ENCODE measurements around the gene POLR2M.

The POLR2M gene

DNA sequence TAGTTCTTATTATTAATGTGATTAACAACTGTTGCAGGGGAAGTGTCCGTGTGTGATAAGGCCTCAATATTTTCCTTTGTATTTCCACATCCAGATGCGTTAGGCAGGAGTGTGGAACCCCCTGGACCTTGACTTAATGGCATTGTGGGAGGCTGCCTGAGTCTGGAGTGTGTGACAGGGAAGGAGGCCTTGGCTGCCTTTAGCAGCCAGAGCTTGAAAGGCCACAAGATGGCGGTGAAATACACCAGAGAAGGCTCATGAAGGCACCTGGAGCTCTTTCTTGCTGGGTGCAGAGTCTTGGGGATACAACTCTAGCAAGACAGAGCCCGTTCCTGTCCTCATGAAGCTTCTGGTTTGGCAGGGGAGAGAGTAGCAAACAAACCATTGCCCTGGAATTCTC is 36.9 kb downstream of the POLR2M start:
- DNase-seq, result no peak

DNA sequence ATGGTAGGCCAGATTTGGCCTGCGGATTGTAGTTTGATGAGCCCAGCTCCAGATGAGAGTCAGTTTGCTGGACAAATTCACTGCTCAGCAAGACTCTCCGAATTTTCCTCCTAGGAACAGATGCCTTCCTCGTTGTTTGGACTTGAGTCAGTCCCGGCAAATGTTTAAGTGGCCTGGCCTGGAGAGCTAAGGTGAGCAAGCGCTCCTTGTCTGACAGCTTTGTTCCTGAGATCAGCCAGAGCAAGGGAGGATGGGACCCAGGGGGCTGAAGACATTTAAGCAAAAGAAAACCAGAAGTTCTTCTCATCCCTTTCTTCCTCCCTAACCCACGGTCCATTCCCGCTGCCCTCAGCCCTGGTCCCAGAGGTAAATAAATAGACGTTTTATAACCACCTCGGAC is 40.3 kb downstream of the POLR2M start:
- no peak for DNase-seq

DNA sequence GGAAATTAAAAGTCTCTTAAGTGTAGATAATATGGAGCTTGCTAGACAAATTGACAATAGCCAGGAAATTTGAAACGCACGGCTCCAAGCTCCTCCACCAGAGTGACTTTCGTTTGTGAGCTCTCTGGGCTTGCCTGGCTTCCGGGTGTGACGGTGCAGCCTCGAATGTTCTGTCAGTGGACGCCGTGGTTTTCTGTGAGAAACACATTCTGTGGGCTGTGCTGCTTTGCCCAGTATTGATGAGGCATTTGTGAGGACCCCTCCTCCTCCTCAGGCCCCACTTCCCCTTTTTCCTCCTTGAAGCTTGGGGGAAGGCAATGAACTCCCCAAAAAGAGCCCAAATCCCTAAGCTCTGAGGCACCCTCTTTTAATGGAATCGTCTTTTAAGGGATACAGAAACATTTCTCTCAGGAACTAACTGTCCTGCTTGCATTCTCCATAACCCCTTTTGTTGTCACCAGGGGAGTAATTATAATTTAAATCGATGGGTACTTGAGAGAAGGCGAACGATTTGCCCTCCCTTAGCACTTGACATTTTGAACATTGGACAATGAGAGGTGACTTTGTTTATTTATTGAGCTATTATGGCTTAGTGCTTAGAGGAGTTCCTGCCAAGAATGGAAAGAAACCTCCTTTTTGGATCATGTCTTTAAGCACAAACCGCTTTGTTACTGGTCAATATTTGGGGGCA is 40.8 kb downstream of the POLR2M start:
- DNase-seq, result no peak

DNA sequence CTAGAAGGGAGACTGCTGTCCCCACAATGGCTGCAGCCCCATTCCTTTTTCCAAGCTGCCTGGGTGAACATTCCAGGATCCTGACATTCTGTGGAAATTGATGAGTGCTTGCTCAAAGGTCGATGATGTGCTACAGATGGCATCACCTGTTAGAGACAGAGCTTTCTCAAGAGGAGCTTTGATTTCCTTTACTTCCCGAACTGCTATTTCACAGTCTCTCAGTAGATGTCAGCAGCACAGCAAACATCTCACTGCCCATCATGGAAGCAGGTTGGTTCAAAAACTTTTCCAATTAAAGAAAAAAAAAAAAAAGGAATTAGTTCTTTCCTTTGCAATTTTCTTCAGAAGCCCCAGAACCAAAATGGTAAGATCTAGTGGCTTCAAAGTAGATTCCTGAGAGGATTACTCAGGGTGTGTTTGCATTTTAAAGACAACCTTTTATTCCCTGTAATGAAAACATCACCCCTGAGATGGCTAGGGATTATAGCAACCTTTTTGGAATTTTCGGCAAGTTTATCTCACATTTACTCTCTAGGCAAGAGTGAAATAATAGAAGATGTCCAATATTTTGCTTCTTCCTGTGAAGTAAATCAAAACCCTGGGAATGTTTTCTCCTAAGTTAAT is 44.8 kb downstream of the POLR2M start:
- DNase-seq, result peak; percentile 0

DNA sequence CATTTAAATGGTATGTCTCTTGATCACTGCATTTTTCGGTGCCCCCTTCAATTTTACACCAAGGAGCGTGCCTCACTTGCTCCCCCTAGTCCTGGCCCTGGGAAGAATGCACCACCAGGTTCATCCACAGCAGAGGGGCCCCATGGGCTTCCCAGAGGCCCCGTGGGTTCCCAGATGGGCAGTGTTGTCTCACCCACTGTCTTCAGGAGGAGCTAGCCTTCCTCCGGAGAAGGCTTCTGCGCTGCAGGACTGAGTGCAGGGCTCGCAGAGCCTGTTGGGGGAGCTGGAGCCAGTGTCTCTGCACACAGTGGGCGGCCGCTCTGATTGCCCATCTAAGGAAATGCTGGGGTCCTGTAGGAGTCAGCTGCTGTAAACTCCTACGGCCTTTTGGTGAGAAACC is 45.9 kb downstream of the POLR2M start:
- no peak for DNase-seq

DNA sequence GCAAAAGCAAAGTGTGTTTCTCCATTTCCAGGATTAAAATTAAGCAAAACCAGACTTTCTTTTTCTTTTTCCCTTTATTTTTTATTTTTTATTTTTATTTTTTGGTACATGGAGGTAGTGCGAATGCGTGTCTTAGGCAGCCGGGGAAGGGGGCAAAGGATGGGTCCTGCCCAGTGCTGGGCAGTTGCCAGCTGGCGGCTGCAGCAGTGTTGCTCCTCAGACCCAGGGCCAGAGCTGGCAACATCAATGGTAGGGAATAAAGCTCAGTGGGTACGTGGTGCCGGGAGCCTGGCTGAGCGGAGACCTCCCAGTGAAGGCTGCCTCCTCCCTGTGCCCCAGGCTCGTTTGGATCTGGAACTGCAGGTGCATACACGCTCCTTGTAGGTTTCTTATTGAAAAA is 46.3 kb downstream of the POLR2M start:
- no peak for DNase-seq

DNA sequence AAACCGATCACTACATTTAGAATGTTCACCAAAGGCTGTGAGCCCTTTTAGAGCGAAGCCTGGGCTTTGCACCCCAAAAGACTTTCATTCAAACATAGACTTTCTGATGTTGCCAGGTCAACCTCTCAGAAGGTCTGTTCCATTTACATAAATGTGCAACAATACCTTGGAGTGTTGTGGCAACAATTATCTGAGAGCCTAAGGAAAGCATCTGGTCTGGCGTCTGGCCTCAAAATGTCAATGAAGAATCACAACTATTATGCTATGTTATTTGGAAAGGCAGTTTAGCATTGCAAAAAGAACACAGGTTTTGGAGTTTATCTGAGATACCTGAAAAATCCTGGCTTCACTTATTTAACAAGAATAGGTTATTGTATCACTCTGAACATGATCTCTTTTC is 50.0 kb downstream of the POLR2M start:
- DNase-seq, result no peak

DNA sequence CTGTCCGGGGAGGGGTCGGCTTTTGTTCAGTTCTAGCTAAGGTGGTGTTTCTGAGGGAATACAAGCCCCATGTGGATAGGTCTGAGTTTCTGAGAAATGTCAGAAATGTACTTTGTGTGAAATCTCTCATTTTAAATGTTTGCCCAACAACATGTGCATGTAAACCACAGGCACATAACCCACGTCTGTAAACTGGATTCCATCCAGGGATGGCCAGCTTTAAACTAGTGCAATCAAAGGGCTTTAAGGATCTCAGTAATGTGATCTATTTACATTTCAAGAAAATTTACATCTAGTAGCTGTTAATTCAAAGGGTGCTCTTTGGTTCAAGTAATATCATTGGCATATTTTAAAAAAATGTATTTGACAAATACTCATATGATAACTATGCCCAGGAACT is 52.0 kb downstream of the POLR2M start:
- DNase-seq, result no peak

DNA sequence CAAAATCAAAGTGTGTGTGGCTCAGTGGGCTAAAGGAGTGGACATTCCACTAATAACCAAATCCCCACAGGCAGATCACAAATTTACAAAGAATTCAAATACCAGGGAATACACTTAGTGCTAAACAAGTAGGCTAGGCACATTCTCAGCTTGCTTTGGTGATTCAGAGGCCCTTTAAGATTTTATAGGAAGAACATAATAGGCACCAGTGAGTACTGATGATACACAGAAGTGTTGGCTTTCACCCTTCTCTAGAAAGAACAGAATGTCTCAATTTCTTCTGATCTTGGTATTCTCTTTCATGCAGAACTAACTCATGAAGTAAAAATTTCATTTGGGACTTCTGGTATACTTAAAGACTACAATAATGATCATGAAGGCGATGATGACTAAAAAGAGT is 55.0 kb downstream of the POLR2M start:
- DNase-seq, result no peak

DNA sequence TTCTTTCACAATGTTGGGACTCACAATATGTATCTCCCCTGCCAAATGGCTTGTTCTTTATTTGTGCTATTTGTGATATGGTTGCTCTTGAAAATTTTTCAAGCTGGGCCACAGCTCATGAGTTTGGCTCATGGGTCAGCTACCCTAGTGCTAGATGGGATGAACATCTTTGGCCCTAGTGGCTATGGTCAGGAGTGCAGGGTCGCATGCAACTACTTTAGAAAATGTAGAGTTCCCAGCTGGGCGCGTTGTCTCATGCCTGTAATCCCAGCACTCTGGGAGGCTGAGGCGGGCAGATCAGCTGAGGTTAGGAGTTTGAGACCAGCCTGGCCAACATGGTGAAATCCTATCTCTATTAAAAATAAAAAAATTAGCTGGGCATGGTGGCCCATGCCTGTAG is 55.8 kb downstream of the POLR2M start:
- no peak for DNase-seq

DNA sequence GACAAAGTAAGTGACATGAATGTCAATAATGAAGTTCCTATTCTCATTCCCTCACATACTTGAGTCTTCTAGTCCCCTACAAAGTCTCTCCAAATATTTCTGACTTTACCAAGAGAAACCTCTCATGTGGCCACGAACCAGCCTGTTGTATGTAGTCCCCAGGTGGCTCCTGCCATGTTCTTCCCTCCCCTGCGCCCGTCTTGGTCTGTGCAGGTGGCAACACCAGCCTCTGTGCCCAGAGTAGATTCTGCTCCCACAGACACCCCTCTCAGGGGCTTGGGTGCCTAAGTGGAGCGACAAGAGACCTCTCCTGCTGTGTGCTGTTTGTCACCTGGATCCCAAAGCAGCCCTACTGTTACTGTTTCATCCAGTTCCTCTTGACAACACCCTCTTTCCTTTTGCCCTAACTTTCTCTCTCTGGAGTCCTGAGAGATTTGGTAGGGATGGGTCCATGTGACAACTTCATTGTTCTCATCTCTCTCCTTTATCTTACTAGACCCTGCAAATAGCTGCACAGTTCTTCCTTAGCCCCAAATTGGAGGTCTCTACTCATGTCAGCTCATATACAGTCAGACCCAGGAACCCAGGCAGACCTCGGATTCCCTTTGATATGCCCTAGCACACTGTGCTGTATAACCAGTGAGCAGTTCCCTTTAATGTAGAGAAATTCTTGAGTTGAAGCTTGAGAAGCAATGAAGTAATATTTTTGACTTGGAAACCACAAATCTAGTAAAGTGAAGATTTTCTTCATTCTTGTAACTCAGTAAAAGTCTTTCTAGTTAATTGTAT is 56.9 kb downstream of the POLR2M start:
- DNase-seq, result no peak

Data from NCI-H2171 (cell line).